GM21381 (cell line): ENCODE measurements around the gene SCGN.

Experiments
- ATAC-seq: cut with Tn5 transposase; IDR thresholded peaks from one replicate; pipeline ENCODE4 v1.9.1; 2021; ENCODE audit warnings: mild to moderate bottlenecking, moderate library complexity; ENCODE audit not compliant: unreplicated experiment

Gene SCGN

GRCh38 chr6:25639653-25640052 lies 12.4 kb upstream of the SCGN start:
- no peak for ATAC-seq

GRCh38 chr6:25640446-25640845 lies 11.6 kb upstream of the SCGN start:
- no peak for ATAC-seq

DNA sequence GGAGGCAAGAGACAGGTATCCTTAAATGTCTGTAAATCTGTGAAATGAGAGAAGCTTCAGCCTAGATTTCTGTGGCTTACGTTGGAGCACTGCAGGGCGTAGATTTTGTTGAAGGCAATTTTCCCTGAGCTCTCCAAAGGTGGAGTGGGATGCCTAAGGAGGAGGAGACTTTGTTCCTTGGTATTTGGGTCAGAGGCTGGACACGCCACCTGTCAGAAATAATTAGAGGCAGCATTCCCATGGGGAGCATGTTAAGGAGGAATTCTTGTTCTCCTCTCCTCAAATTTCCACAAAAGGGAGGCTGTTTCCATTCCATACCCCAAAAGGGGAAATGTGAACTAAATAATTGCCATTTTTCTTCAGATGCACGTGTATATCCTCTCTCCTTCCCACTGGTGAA lies 11.1 kb upstream of the SCGN start:
- ATAC-seq = no peak

DNA sequence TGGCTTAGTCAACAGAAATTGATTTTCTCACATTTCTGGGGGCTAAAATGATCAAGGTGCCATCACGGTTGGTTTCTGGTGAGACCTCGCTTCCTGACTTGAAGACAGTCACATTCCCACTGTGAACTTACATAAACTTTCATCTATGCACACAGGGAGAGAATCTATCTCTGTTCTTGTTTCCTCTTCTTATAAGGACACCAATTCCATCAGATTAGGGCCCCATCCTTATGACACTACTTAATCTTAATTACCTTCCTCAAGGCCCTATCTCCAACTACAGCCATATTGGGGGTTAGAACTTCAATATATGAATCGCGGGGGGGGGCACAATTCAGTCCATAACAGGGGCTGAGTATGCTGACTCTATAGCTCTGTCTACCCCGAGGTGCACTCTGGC lies 10.6 kb upstream of the SCGN start:
- ATAC-seq = no peak

DNA sequence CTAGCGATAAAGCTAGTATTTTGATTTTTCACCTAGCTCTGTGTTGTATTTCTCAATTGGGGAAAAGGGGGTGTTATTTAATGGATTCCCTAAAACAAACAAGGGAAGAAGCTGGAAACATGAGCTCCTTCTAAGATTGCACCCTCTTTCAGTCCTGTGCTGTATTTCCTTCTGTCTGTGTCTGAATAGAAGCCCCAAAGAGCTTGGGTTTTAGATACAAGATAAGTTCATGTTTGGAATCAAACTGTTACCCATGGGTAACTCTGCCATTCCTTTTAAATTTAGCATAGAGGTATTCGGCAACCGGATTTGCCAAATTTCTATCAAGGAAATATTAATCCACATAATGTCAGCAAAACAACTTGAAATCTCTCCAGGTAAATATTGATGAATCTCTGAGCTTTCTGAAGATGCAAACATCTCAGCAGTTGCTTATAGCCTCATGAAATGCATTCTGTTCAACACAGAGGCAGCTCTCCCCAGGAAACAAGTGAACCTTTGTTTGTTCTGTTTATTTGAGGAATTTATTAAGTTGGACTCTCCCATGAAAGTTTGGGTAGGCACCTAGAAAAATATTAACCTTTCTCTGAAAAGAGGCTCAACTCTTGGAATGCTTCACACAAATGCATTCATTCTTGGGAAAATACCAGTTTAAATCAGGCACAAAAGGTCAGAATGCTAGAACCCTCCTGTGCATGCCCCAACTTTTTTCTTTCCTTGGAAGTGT lies 9.9 kb upstream of the SCGN start:
- ATAC-seq = no peak

DNA sequence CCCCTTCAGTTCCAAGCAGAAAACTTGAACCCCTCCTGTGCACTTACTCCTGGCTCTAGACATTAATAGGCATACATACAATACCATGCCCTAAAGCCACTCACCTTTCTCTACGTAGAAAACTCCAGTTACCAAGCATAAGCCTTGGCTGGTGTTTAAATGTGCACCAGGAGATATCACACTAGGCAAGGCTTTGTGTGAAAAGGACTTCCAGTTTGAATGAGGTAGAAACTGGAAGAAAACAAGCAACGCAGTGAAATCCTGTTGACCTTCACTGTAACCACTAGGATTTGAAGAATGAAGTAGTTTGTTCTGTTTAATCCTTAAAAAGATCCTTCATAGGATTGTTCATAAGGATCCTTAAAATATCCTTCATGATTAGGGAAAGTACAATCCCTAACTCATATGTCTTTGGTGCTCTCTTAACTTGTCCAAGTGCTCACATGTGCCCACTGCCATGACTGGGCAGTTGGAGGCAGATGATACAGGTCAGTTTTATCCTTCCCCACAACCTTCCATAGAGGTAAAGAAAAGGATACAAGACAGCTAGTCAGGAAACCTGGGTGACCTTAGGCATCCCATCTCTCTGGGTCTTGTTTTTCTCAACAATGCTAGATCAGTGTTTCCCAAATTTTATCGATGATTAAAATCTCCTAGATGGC lies 9.2 kb upstream of the SCGN start:
- no peak for ATAC-seq

GRCh38 chr6:25645916-25646315 lies 6.1 kb upstream of the SCGN start:
- ATAC-seq = no peak

DNA sequence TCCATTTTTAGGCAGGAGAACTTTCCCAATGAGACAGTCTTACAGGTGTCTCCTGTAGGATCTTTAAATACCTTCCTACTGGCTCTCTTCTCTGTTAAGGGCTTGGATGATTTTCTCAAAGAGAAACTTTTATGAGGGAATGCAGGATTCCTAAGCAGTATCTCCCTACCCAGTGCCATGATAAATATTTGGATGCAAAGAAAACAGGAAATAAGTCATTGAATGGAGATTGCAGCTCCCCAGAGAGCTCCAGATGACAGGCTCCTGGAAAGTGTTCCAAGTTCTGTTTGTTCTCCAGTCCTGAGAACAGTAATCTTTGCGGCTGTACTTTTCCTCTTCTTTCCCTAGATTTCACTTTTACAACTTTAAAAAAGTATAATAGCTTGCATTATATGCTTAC lies 2.4 kb upstream of the SCGN start:
- no peak for ATAC-seq

DNA sequence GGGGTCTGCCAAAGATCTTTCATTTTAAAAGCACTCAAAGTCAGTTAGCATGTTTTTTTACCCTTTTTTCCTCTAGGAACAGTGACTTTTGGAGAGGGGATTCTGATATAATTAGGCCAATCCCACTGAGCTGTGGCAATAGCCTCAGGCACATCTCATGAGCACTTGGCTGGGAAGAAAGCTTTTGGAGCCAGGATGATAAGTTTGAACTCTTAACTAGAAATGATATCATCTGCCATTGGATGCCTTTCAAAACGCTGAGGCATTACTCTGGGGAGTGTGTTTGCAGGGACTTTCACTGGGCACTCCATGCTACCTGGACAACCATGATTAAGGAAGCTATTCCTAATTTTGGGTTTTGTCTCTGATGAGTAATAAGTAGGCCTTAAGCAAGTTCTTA lies 3.7 kb downstream of the SCGN start:
- ATAC-seq = no peak

GRCh38 chr6:25659633-25660368 lies 7.8 kb downstream of the SCGN start:
- ATAC-seq = no peak

DNA sequence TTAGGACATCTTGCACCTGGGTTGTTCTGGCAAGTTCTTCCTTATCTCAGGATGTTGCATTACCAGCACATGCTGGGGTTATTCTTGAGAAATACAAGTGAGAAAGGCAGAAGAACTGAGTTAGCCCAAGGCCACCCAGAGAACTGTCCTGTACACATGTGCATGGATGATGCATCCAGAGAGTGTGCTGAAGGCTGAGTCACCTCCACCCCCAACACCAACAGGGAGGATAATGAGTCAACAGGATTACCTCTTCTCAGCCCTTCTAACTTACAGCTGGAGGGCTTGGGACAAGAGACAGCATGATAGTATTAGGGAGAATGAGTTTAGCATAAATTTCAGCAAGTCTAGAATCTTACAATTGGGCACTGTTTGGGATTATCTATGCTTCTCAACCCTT lies 8.5 kb downstream of the SCGN start:
- no peak for ATAC-seq

DNA sequence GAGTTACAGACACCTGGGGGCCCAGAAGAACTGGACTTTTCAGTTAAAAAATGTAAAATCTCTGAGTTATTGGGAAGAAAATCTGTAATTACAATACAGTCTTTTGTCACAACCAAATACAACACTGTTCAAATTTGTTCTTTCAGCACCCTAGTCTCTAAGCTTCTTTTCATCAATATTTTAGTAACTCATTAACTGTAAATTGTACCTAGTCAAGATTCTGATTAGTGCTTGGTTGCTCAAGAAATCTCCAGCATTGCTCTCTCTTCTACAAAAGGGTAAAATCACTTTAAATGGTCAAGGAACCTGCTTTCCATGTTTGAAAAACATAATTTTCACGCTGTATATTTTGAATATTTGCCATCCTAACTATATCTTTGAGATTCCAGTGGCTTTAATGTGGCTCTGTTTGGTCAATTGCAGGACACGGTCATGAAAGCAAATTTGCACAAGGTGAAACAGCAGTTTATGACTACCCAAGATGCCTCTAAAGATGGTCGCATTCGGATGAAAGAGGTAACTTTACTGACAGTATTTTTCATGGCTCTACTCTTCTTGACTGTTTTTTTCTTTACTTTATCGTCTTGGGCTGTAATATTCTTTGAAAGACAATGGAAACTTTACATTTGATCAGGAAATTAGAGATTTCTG lies 9.2 kb downstream of the SCGN start:
- no peak for ATAC-seq

GRCh38 chr6:25665455-25665854 lies 13.4 kb downstream of the SCGN start:
- no peak for ATAC-seq

- no peak for ATAC-seq
These were observed 17.4 kb downstream of the SCGN start for GRCh38 chr6:25669413-25669812.

- no peak for ATAC-seq
These were observed 18.2 kb downstream of the SCGN start for GRCh38 chr6:25670208-25670607.

DNA sequence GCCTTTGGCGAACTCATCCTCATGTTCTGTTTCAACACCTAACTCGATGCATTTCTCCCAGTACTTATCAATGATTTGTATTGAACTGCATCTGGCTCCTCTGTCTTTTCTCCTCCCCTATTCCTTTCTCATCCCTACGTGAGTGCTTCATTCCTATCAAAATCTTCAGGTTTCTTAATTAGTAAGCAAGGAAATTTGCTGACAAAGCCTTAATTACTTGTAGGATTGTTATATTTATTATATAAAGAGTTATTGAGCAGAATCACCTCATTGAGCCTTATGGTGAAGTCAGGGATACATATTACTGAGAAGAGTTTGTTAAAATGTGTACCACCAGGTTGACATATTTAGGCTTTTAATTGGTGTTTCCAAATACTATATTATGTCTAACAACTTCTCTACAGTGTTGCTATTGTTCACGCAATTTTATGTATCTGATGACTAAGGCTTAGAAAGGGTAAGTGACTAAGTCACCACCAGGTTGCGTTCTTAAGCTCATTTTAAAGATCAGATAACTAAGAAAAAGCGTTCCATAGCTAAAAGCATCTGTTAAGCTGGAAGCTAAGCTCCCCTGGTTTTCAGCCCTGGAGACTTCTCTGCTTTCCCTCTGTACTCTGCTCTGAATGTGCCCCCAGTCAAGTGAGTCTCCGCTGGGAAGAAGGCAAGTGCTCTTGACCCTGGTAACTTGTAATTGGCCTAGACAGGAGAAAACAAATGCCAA lies 18.9 kb downstream of the SCGN start:
- no peak for ATAC-seq

DNA sequence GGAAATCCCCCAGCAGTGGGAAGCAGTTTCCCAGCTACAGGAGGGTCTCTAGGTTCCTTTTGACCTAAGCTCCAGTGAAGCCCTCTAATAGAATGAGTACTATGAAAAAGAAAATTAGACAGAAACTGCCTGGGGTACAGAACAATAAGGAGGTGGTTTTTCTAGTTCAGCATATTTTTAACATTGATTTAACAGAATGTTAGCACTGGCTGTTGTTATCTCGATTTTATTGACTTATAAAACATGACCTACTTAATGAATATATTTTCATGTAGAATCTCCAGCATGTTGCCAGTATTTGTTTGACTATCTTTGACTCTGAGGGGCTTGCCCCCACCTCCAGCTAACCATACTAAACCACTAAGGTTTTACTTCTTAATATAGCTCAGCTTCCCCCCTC lies 19.6 kb downstream of the SCGN start:
- ATAC-seq = no peak

DNA sequence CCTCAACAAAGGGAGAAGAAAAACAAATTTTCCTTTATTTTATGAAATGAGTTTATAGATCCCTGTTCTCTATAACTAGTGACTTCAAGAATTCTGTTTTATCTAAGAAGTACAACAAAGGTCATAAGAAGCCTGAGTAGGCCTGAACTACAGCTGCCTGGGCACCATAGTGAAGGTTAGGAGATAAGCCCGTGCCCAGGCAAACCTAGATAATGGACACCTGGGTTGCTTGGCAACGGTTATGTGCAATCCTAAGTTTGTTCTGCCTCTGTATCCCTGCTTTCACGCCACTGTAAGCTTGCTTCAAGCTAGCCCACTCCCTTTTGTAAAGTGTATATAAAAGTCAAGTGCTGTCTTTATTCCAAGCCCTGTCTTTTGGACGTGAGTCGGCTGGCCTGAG lies 23.2 kb downstream of the SCGN start:
- no peak for ATAC-seq

GRCh38 chr6:25676775-25677174 lies 24.8 kb downstream of the SCGN start:
- ATAC-seq = no peak

GRCh38 chr6:25681848-25682247 lies 29.8 kb downstream of the SCGN start:
- ATAC-seq = no peak

DNA sequence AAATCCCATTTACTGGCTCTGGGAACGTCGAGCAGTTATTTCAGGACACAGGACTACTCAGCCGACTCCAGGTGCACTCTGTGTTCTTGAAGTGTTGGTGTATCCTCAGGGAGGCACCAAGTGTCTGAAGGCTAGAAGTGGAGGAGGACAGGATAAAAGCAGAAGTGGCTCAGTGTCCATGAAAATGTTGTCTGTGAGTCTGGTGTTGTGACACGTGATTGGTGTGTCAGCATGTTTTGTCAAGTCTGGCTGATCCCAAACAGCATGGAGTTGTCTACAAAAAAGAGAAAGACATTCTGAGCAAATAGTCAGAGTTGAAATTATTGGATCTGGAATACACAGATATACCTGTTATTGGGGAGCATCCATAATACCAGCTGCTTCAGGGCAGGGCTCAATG lies 30.3 kb downstream of the SCGN start:
- no peak for ATAC-seq
